HCT116 (cell line): ENCODE results near the gene RCAN3. TPM values are rescaled to one million over a fixed set of nuclear protein-coding genes. Genes with fewer than 3 reads are reported as not detected.

Source experiments
- ATAC-seq: fragments of 200-7000 bp; cut with Tn5 transposase; 2 replicates; pipeline ENCODE4 v1.9.1; 2020; ENCODE audit warnings: mild to moderate bottlenecking, moderate library complexity
- BruUV-seq: library from RNA; stranded (reverse); fragments of 400-500 nt; replicated peaks from 2 replicates; lab custom pipeline; 2021; lab: Mats Ljungman, UMichigan
- CTCF ChIA-PET: fragments of 300-600 bp; sonication (Branson Sonifier 250); formaldehyde crosslinking; loops from one replicate; lab custom pipeline; 2021; ENCODE audit warnings: antibody characterized with exemption; lab: Charles Lee
- POLR2A ChIA-PET: fragments of 300-600, 350-600 bp; sonication (Branson Sonifier 250); formaldehyde crosslinking; loops from one replicate; lab custom pipeline; 2021; ENCODE audit warnings: antibody characterized with exemption; lab: Charles Lee
- RAD21 ChIA-PET, 2 experiments: fragments of 300-600 bp; sonication (Branson Sonifier 250); formaldehyde crosslinking; loops; one replicate each; lab custom pipeline; 2023; ENCODE audit warnings: low total read pairs in 2 of 2; ENCODE audit not compliant: uncharacterized antibody in 2 of 2, unreplicated experiment in 2 of 2, low non-redundant PET in 1 of 2; lab: Charles Lee
- DNase-seq: peaks from one replicate; pipeline ENCODE4 v3.0.0-alpha.2; 2010; ENCODE audit warnings: low read depth, low spot score
- H2AFZ ChIP-seq: fragments of 200-600 bp; shearing (Covaris generic), sonication (generic); 2 replicates; pipeline ENCODE4 v1.6.1; 2017; ENCODE audit warnings: low read depth, mixed run types, mixed read lengths, antibody characterized with exemption, low read length; ENCODE audit not compliant: poor library complexity, severe bottlenecking
- H3K27ac ChIP-seq: 2 replicates; pipeline ENCODE4 v1.5.1; 2012; ENCODE audit warnings: low read depth, low read length
- H3K27me3 ChIP-seq: fragments of 200-600 bp; sonication (generic); 2 replicates; pipeline ENCODE4 v1.6.1; 2016; ENCODE audit warnings: mixed run types, low read length, mixed read lengths; ENCODE audit not compliant: insufficient read depth
- H3K36me3 ChIP-seq, 2 experiments: fragments of 200-500 bp in 1 of 2; fragments of 200-600 bp in 1 of 2; sonication (Bioruptor generic) in 1 of 2; sonication (generic) in 1 of 2; 2 replicates each; pipeline versions ENCODE4 v1.5.1 to v1.6.1; 2014 to 2016; ENCODE audit warnings: low read length in 2 of 2, inconsistent platforms in 1 of 2, mixed read lengths in 1 of 2, mixed run types in 1 of 2; ENCODE audit not compliant: insufficient read depth in 2 of 2, control insufficient read depth in 1 of 2
- H3K4me1 ChIP-seq, 2 experiments: fragments of 200-600 bp in 1 of 2; sonication (generic) in 1 of 2; 2 replicates each; pipeline versions ENCODE4 v1.5.1 to v1.6.1; 2012 to 2017; ENCODE audit warnings: low read length in 2 of 2, inconsistent platforms in 1 of 2, mild to moderate bottlenecking in 1 of 2, mixed read lengths in 1 of 2, mixed run types in 1 of 2, moderate library complexity in 1 of 2; ENCODE audit not compliant: insufficient read depth in 2 of 2, control insufficient read depth in 1 of 2
- H3K4me2 ChIP-seq: fragments of 200-600 bp; sonication (generic); 2 replicates; pipeline ENCODE4 v1.6.1; 2017; ENCODE audit warnings: mixed run types, low read length, mixed read lengths
- H3K4me3 ChIP-seq, 2 experiments: fragments of 200-600 bp in 1 of 2; sonication (generic) in 1 of 2; replicated peaks in 1 of 2; 2 replicates each; pipeline ENCODE4 v1.5.1; 2011 to 2016; ENCODE audit warnings: low read length in 2 of 2, control low read depth in 1 of 2, low read depth in 1 of 2, mild to moderate bottlenecking in 1 of 2, mixed read lengths in 1 of 2, mixed run types in 1 of 2
- H3K79me2 ChIP-seq: fragments of 200-600 bp; sonication (generic); 2 replicates; pipeline ENCODE4 v1.6.1; 2017; ENCODE audit warnings: mild to moderate bottlenecking, mixed run types, low read length, moderate library complexity, mixed read lengths; ENCODE audit not compliant: insufficient read depth
- H3K9ac ChIP-seq: fragments of 200-600 bp; sonication (generic); 2 replicates; pipeline ENCODE4 v1.6.1; 2016; ENCODE audit warnings: low read length, mixed read lengths
- H3K9me2 ChIP-seq: fragments of 200-600 bp; sonication (generic), shearing (Covaris generic); 2 replicates; pipeline ENCODE4 v1.6.1; 2017; ENCODE audit warnings: mixed run types, mild to moderate bottlenecking, moderate library complexity; ENCODE audit not compliant: insufficient read depth
- H3K9me3 ChIP-seq, 2 experiments: fragments of 200-500 bp in 1 of 2; fragments of 200-600 bp in 1 of 2; sonication (Bioruptor generic) in 1 of 2; sonication (generic) in 1 of 2; 2 replicates each; pipeline ENCODE4 v1.6.1; 2014 to 2017; ENCODE audit warnings: low read length in 2 of 2, mixed read lengths in 2 of 2, inconsistent platforms in 1 of 2, low read depth in 1 of 2, mild to moderate bottlenecking in 1 of 2, mixed run types in 1 of 2, moderate library complexity in 1 of 2; ENCODE audit not compliant: control insufficient read depth in 1 of 2, insufficient read depth in 1 of 2
- H4K20me1 ChIP-seq: fragments of 200-600 bp; sonication (generic), shearing (Covaris generic); 2 replicates; pipeline ENCODE4 v1.6.1; 2017; ENCODE audit warnings: mixed run types, mild to moderate bottlenecking, moderate library complexity; ENCODE audit not compliant: insufficient read depth
- CEBPB ChIP-seq: IDR thresholded peaks from 2 replicates; pipeline ENCODE4 v1.6.1; 2012; ENCODE audit warnings: low read depth
- CTCF ChIP-seq, 3 experiments: fragments of 200-600 bp in 1 of 3; sonication (generic) in 1 of 3; IDR thresholded peaks in 2 of 3; conservative IDR thresholded peaks in 1 of 3; 2 replicates each; pipeline ENCODE4 v1.5.1; 2012 to 2017; ENCODE audit warnings: low read depth in 2 of 3, low read length in 2 of 3, antibody characterized with exemption in 1 of 3, borderline replicate concordance in 1 of 3, control low read depth in 1 of 3, mild to moderate bottlenecking in 1 of 3, mixed read lengths in 1 of 3, mixed run types in 1 of 3, moderate library complexity in 1 of 3; ENCODE audit not compliant: insufficient read depth in 1 of 3
- EGR1 ChIP-seq: IDR thresholded peaks from 2 replicates; pipeline ENCODE4 v1.6.1; 2012; ENCODE audit warnings: low read depth
- ELF1 ChIP-seq: IDR thresholded peaks from 2 replicates; pipeline ENCODE4 v1.6.1; 2012; ENCODE audit warnings: low read depth, borderline replicate concordance
- EZH2phosphoT487 ChIP-seq: fragments of 200-600 bp; IDR thresholded peaks from 2 replicates; pipeline ENCODE4 v1.6.1; 2018; ENCODE audit warnings: antibody characterized with exemption, borderline replicate concordance
- FOSL1 ChIP-seq: IDR thresholded peaks from 2 replicates; pipeline ENCODE4 v1.6.1; 2012; ENCODE audit warnings: low read depth
- MAX ChIP-seq: IDR thresholded peaks from 2 replicates; pipeline ENCODE4 v1.6.1; 2012
- POLR2A ChIP-seq: IDR thresholded peaks from 2 replicates; pipeline ENCODE4 v1.7.0; 2011; ENCODE audit warnings: borderline replicate concordance; ENCODE audit not compliant: insufficient read depth, insufficient read length; ENCODE audit errors: extremely low read depth
- POLR2AphosphoS5 ChIP-seq: IDR thresholded peaks from 2 replicates; pipeline ENCODE4 v1.6.1; 2011; ENCODE audit warnings: mild to moderate bottlenecking, low read depth, low read length, moderate library complexity
- RAD21 ChIP-seq: IDR thresholded peaks from 2 replicates; pipeline ENCODE4 v1.6.1; 2012; ENCODE audit warnings: low read depth, mild to moderate bottlenecking
- SIN3A ChIP-seq: IDR thresholded peaks from 2 replicates; pipeline ENCODE4 v1.6.1; 2012; ENCODE audit warnings: low read depth
- SP1 ChIP-seq: IDR thresholded peaks from 2 replicates; pipeline ENCODE4 v1.6.1; 2012; ENCODE audit warnings: low read depth
- TCF7L2 ChIP-seq: IDR thresholded peaks from 2 replicates; pipeline ENCODE4 v1.7.0; 2011; ENCODE audit warnings: borderline replicate concordance, inconsistent platforms; ENCODE audit not compliant: insufficient read depth, insufficient read length; ENCODE audit errors: extremely low read depth
- YY1 ChIP-seq: IDR thresholded peaks from 2 replicates; pipeline ENCODE4 v1.6.1; 2011; ENCODE audit warnings: low read length, low read depth, moderate library complexity, mild to moderate bottlenecking; ENCODE audit not compliant: insufficient replicate concordance; ENCODE audit errors: extremely low read depth
- ZFX ChIP-seq: fragments of 450-650 bp; IDR thresholded peaks from 2 replicates; pipeline ENCODE4 v1.6.1; 2017
- ZNF274 ChIP-seq: fragments of 200-500 bp; sonication (Bioruptor generic); IDR thresholded peaks from 2 replicates; pipeline ENCODE4 v1.6.1; 2014; ENCODE audit warnings: mild to moderate bottlenecking, low read depth, low read length, inconsistent platforms
- intact Hi-C: fragments of 100-400 bp; cut with micrococcal nuclease; formaldehyde crosslinking; loops from 2 replicates; pipeline ENCODE4 v1.10.0; 2022
- total RNA-seq: library from RNA; stranded (reverse); gene quantifications from one replicate; pipeline ENCODE4 v1.2.1, GENCODE V29; 2021; ENCODE audit not compliant: unreplicated experiment
- TF ChIP-seq, protein P1 (sequence below): IDR thresholded peaks from 2 replicates; pipeline ENCODE4 v1.6.1; 2011; ENCODE audit warnings: mild to moderate bottlenecking, low read length, moderate library complexity; ENCODE audit not compliant: insufficient replicate concordance; ENCODE audit errors: extremely low read depth

Gene RCAN3
- total RNA-seq, 1 experiment from 2014 or later: 13.3 TPM

DNA sequence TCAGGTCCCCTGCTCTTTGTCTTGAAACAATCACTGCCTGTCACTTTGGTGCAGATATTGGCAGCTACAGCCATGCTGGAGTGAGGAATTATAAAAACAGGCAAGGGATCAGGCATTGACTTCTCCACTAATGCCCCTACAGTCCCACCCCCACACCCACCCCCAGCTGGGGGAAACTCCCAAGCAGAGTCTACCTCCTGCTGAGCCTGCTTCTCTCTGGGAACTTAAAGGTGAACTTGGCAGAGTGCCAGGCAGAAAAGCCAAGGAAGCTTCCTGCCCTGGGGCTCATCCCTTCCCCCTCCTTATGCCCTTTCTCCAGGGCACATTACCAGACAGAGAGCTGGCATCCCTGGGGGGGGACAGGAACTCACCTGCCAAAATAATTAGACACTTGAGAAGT is 60.0 kb downstream of the RCAN3 start:
- no peaks in the 10 kb centered on the region for H3K27me3 ChIP-seq
- no peaks in the 10 kb centered on the region for H3K9me2 ChIP-seq
- H3K4me3 ChIP-seq: no peak overlapping the region
- peaks cover 33 to 34% of the 10 kb centered on the region in 2 experiments; a peak in 3 of 4 replicates for H3K4me1 ChIP-seq
- POLR2A ChIA-PET: no interaction called here
- H3K9ac ChIP-seq: no peak overlapping the region
- no peaks in the 10 kb centered on the region for H4K20me1 ChIP-seq
- H2AFZ ChIP-seq: no peak overlapping the region
- H3K9me3 ChIP-seq: no peaks in the 10 kb centered on the region
- no peak overlapping the region for H3K27ac ChIP-seq
- intact Hi-C loops: no loop called here
- RAD21 ChIA-PET: no interaction called here
- CTCF ChIA-PET: interaction anchor here (1.1 kb wide), 1 partner anchor 268 kb away, joined by 3 read pairs; no protein-coding TSS in a partner anchor
- peak overlapping the region; percentile 55 for H3K4me2 ChIP-seq
- 0 out of 2 replicates have a peak, but pooled peaks have one; percentile 21 for TF ChIP-seq POLR2AphosphoS5
- TF ChIP-seq ELF1: no peak
- TF ChIP-seq SP1: peak; percentile 15; the same call in 1 of the 2 replicates
- TF ChIP-seq, all 23 proteins: peak for 2
- DNase-seq (no peak), ATAC-seq (peak; percentile 10; the same call in 1 of the 2 replicates)
- no peaks in the 10 kb centered on the region for H3K79me2 ChIP-seq
- BruUV-seq: no TSS peak
- no peaks in the 10 kb centered on the region for H3K36me3 ChIP-seq

DNA sequence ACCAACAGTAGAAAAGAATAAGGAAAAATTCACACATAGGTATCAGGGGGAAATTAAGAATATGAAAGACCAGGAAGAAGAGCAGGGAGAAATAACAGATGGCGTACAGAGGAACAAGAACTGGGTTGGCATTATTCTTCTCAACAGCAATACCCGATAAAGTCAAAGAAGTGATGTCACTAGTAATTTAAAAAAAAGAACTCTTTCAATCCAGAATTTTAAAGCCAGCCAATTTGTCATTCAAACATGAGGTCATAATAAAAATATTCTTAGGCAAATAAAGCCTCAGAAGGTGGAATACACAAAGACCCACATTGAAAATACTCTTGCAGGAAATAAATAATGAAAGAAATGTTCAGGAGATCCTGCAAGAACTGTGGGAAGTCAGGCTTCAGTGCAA is 62.1 kb downstream of the RCAN3 start:
- H3K9ac ChIP-seq: no peak overlapping the region
- intact Hi-C loops: no loop called here
- H3K4me1 ChIP-seq: peaks cover 21 to 22% of the 10 kb centered on the region in 2 experiments; a peak in 3 of 4 replicates
- ChIA-PET POLR2A (no interaction called here), RAD21 (no interaction called here), CTCF (interaction anchor here (1.0 kb wide), 1 partner anchor 23 kb away, joined by 3 read pairs; no protein-coding TSS in a partner anchor)
- no peaks in the 10 kb centered on the region for H3K36me3 ChIP-seq
- ATAC-seq (no peak), DNase-seq (no peak)
- H3K27ac ChIP-seq: no peak overlapping the region
- H2AFZ ChIP-seq: no peak overlapping the region
- H3K9me2 ChIP-seq: no peaks in the 10 kb centered on the region
- no peak overlapping the region for H3K4me2 ChIP-seq
- no peaks in the 10 kb centered on the region for H3K79me2 ChIP-seq
- H3K4me3 ChIP-seq: no peak overlapping the region
- no peaks in the 10 kb centered on the region for H3K9me3 ChIP-seq
- H4K20me1 ChIP-seq: no peaks in the 10 kb centered on the region
- H3K27me3 ChIP-seq: no peaks in the 10 kb centered on the region
- no TSS peak for BruUV-seq
- TF ChIP-seq CEBPB: no peak
- no peak for TF ChIP-seq CTCF (IDR thresholded peaks at IDR 0.05 in 2 of 3, conservative IDR thresholded peaks at IDR 0.05 in 1 of 3; ENCODE audit: borderline replicate concordance in 1 of 3, insufficient read depth in 1 of 3, low read depth in 2 of 3, low read length in 2 of 3)
- TF ChIP-seq FOSL1: no peak
- TF ChIP-seq SIN3A: no peak
- TF ChIP-seq, protein P1, sequence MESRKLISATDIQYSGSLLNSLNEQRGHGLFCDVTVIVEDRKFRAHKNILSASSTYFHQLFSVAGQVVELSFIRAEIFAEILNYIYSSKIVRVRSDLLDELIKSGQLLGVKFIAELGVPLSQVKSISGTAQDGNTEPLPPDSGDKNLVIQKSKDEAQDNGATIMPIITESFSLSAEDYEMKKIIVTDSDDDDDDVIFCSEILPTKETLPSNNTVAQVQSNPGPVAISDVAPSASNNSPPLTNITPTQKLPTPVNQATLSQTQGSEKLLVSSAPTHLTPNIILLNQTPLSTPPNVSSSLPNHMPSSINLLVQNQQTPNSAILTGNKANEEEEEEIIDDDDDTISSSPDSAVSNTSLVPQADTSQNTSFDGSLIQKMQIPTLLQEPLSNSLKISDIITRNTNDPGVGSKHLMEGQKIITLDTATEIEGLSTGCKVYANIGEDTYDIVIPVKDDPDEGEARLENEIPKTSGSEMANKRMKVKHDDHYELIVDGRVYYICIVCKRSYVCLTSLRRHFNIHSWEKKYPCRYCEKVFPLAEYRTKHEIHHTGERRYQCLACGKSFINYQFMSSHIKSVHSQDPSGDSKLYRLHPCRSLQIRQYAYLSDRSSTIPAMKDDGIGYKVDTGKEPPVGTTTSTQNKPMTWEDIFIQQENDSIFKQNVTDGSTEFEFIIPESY: no peak
- TF ChIP-seq TCF7L2: no peak
- TF ChIP-seq EGR1: no peak
- TF ChIP-seq ZNF274: no peak
- no peak for TF ChIP-seq ELF1
- no peak for TF ChIP-seq EZH2phosphoT487
- no peak for TF ChIP-seq POLR2AphosphoS5
- TF ChIP-seq SP1: no peak
- no peak for TF ChIP-seq YY1
- TF ChIP-seq ZFX: no peak
- no peak for TF ChIP-seq RAD21
- no peak for TF ChIP-seq POLR2A
- TF ChIP-seq MAX: no peak
